ENCODE results near the gene DPAGT1. TPM values are rescaled to one million over a fixed set of nuclear protein-coding genes. Genes with fewer than 3 reads are reported as not detected.

Gene DPAGT1
- total and polyA plus RNA-seq, 2 of the 8 experiments (the other 6 are each of a cell fraction or from before 2014, with no cell fraction given): 59.8 to 236 TPM

- peak; percentile 29; the same call in 1 of the 2 replicates for TF ChIP-seq SP1 (IDR thresholded peaks at IDR 0.05; ENCODE audit: low read depth, low read length)
- TF ChIP-seq TBP (IDR thresholded peaks at IDR 0.05; ENCODE audit: low read depth, low read length): peak; percentile 67
- TF ChIP-seq SUZ12 (IDR thresholded peaks at IDR 0.05; ENCODE audit: low read length): no peak
- TF ChIP-seq MAX (IDR thresholded peaks at IDR 0.05): peak; percentile 98
- peak; percentile 78 to 92; a peak in 2 of 4 replicates for TF ChIP-seq SIN3A (conservative IDR thresholded peaks at IDR 0.05 in 1 of 2, IDR thresholded peaks at IDR 0.05 in 1 of 2; ENCODE audit: low read depth in 1 of 2, low read length in 2 of 2)
- peak; percentile 37; the same call in 1 of the 2 replicates for TF ChIP-seq SIX5 (IDR thresholded peaks at IDR 0.05; ENCODE audit: low read depth, low read length)
- TF ChIP-seq PHF8 (conservative IDR thresholded peaks at IDR 0.05; ENCODE audit: low read depth, low read length): no peak; the same call in 1 of the 2 replicates
- no peak for TF ChIP-seq MAFK (IDR thresholded peaks at IDR 0.05; ENCODE audit: low read depth, low read length)
- TF ChIP-seq ASH2L (IDR thresholded peaks at IDR 0.05; ENCODE audit: low read length): peak; percentile 71
- TF ChIP-seq TEAD4 (IDR thresholded peaks at IDR 0.05; ENCODE audit: low read depth, low read length): peak; percentile 96
- no peak for TF ChIP-seq HDAC6 (IDR thresholded peaks at IDR 0.05; ENCODE audit: low read depth, low read length)
- TF ChIP-seq EZH2 (IDR thresholded peaks at IDR 0.05; ENCODE audit: low read depth, low read length, severe bottlenecking): no peak
- no peak for TF ChIP-seq RNF2 (IDR thresholded peaks at IDR 0.05; ENCODE audit: borderline replicate concordance, low read depth, low read length, missing control alignments, poor library complexity, severe bottlenecking)
Measured at GRCh38 chr11:119101759-119102423, at the start of gene DPAGT1 (continued).
